HG02870 (cell line): ENCODE data around the gene ERMARD.
"Not testable (repeated sequence)": the region's sequence is repeated elsewhere in the genome, so short reads cannot be mapped to it uniquely, and the experiment has no call there.

Experiments
- ATAC-seq: cut with Tn5 transposase; IDR thresholded peaks from one replicate; pipeline ENCODE4 v1.9.1; 2021; ENCODE audit warnings: mild to moderate bottlenecking, moderate library complexity; ENCODE audit not compliant: unreplicated experiment

Gene ERMARD

GRCh38 chr6:169738204-169738975 is 13.0 kb upstream of the ERMARD start:
- ATAC-seq: no peak

GRCh38 chr6:169738976-169739529 is 12.4 kb upstream of the ERMARD start:
- ATAC-seq: no peak

GRCh38 chr6:169741344-169741743 is 10.1 kb upstream of the ERMARD start:
- no peak for ATAC-seq

- no peak for ATAC-seq
Observed at GRCh38 chr6:169745405-169745804, 6.0 kb upstream of the ERMARD start.

- no peak for ATAC-seq
Observed at GRCh38 chr6:169746556-169746955, 4.9 kb upstream of the ERMARD start.

GRCh38 chr6:169752074-169752623 is 727 bp downstream of the ERMARD start:
- ATAC-seq: no peak

GRCh38 chr6:169755162-169755561 is 3.7 kb downstream of the ERMARD start:
- ATAC-seq: no peak

GRCh38 chr6:169763308-169763707 is 11.9 kb downstream of the ERMARD start:
- ATAC-seq: no peak

GRCh38 chr6:169763881-169764280 is 12.5 kb downstream of the ERMARD start:
- no peak for ATAC-seq

GRCh38 chr6:169765789-169766188 is 14.4 kb downstream of the ERMARD start:
- ATAC-seq: not testable (repeated sequence)

- no peak for ATAC-seq
Observed at GRCh38 chr6:169766232-169766631, 14.8 kb downstream of the ERMARD start.

GRCh38 chr6:169766921-169767736 is 15.7 kb downstream of the ERMARD start:
- no peak for ATAC-seq

- ATAC-seq: no peak
Observed at GRCh38 chr6:169774347-169774746, 22.9 kb downstream of the ERMARD start.

GRCh38 chr6:169775321-169775720 is 23.9 kb downstream of the ERMARD start:
- no peak for ATAC-seq

- no peak for ATAC-seq
Observed at GRCh38 chr6:169776379-169776778, 25.0 kb downstream of the ERMARD start.

GRCh38 chr6:169777896-169778295 is 26.5 kb downstream of the ERMARD start:
- ATAC-seq: no peak

GRCh38 chr6:169778646-169779045 is 27.2 kb downstream of the ERMARD start:
- ATAC-seq: no peak

GRCh38 chr6:169779092-169779815 is 27.8 kb downstream of the ERMARD start:
- ATAC-seq: no peak

GRCh38 chr6:169779896-169780295 is 28.5 kb downstream of the ERMARD start:
- no peak for ATAC-seq

- ATAC-seq: no peak
Observed at GRCh38 chr6:169780571-169781091, 29.2 kb downstream of the ERMARD start.

GRCh38 chr6:169782966-169783365 is 31.5 kb downstream of the ERMARD start:
- no peak for ATAC-seq
